AG10803 (cell line): ENCODE results near the gene STEAP1B.

ENCODE experiments used
- DNase-seq: peaks from one replicate; pipeline ENCODE4 v3.0.0; 2010; ENCODE audit warnings: low read depth
- H3K4me3 ChIP-seq: 2 replicates; pipeline ENCODE4 v1.5.1; 2011; ENCODE audit warnings: mild to moderate bottlenecking, low read length, control low read depth
- TF ChIP-seq, protein P1 (sequence below): conservative IDR thresholded peaks from 2 replicates; pipeline ENCODE4 v1.5.1; 2011; ENCODE audit warnings: mild to moderate bottlenecking, low read length, control low read depth, inconsistent platforms

STEAP1B gene

DNA sequence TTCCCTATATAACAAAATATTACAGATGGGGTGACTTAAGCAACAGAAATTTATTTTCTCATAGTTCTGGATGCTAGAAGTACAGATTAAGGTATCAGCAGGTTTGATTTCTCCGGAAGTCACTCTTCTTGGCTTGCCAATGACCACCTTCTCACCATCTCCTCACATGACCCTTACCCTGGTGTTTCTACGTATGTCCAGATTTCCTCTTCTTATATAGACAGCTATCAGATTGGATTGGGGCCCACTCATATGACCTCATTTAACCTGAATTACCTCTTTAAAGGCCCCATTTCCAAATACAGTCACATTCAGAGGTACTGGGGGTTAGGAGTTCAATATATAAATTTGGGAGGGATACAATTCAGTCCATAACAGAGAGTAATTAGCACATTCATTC lies 126.1 kb downstream of the STEAP1B start:
- DNase-seq, result no peak
- TF ChIP-seq, protein P1, sequence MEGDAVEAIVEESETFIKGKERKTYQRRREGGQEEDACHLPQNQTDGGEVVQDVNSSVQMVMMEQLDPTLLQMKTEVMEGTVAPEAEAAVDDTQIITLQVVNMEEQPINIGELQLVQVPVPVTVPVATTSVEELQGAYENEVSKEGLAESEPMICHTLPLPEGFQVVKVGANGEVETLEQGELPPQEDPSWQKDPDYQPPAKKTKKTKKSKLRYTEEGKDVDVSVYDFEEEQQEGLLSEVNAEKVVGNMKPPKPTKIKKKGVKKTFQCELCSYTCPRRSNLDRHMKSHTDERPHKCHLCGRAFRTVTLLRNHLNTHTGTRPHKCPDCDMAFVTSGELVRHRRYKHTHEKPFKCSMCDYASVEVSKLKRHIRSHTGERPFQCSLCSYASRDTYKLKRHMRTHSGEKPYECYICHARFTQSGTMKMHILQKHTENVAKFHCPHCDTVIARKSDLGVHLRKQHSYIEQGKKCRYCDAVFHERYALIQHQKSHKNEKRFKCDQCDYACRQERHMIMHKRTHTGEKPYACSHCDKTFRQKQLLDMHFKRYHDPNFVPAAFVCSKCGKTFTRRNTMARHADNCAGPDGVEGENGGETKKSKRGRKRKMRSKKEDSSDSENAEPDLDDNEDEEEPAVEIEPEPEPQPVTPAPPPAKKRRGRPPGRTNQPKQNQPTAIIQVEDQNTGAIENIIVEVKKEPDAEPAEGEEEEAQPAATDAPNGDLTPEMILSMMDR, result no peak
- no peak overlapping the region for H3K4me3 ChIP-seq

DNA sequence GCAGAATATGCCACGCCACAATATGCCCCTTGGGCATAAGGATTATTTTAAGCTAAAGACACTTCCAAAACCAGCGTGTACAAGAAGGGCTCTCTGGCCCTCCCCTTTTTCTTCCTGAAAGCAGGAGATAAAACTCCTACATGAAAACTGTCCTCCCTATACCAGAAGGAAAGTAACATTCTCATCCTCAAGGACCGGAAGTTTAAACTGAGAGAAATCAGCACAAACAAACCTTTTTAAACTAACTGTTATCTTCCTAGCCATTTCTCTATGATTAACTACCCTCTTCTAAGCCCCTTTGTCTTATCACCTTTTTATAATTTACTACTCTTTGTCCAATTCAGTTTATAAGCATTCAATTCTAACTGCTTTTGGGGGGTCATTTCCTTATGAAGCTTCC lies 126.6 kb downstream of the STEAP1B start:
- H3K4me3 ChIP-seq, result no peak overlapping the region
- DNase-seq, result no peak
- TF ChIP-seq, protein P1, result no peak

DNA sequence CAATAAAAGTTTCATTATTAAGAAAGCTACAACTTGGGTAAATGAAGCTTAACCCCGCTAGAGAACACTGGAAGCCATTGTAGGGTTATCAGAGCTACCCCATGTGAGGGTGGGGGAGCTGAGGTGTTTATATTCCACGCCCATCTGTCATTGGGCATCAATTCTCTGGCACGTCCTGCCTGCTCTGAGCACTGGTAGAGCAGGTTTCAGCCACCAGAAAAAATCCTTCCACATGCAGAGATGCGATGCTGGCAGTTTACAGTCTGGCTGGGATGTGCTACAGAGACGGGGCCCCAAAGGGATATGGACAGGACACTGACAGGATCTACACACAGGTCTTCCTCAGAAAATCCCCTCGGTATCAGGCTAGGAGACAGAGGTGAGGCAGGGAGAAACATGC lies 127.1 kb downstream of the STEAP1B start:
- DNase-seq, result no peak
- TF ChIP-seq, protein P1, result no peak
- H3K4me3 ChIP-seq, result no peak overlapping the region

DNA sequence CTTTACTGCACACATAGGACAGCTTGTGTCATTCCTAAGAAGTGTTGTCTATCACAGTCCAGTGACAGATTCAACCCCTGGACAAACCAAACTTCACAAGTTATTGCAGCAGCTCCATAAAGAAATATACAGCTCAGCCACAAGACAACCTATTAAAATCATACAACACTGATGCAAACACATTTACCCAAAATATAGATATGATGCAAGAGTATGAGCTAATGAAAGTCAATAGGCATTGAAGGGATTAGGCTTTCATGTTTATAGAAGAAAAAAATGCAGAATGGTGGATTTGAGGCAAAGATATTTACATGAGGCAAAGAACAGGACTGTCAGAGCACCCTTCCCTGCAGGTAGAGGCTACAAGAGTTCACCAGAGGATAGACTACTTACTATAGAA lies 128.1 kb downstream of the STEAP1B start:
- no peak for DNase-seq
- H3K4me3 ChIP-seq, result no peak overlapping the region
- TF ChIP-seq, protein P1, result no peak
